C4-2B (cell line): ENCODE data around the gene RHO.

Experiments used
- ZFX ChIP-seq: fragments of 450-650 bp; IDR thresholded peaks from 2 replicates; pipeline ENCODE4 v1.6.1; 2017
- TF ChIP-seq, protein P1 (sequence below): fragments of 450-650 bp; conservative IDR thresholded peaks from 2 replicates; pipeline ENCODE4 v1.5.1; 2017; ENCODE audit warnings: mild to moderate bottlenecking

GRCh38 chr3:129560911-129561594 lies 32.6 kb downstream of the RHO start:
- TF ChIP-seq ZFX = no peak
- TF ChIP-seq, protein P1, sequence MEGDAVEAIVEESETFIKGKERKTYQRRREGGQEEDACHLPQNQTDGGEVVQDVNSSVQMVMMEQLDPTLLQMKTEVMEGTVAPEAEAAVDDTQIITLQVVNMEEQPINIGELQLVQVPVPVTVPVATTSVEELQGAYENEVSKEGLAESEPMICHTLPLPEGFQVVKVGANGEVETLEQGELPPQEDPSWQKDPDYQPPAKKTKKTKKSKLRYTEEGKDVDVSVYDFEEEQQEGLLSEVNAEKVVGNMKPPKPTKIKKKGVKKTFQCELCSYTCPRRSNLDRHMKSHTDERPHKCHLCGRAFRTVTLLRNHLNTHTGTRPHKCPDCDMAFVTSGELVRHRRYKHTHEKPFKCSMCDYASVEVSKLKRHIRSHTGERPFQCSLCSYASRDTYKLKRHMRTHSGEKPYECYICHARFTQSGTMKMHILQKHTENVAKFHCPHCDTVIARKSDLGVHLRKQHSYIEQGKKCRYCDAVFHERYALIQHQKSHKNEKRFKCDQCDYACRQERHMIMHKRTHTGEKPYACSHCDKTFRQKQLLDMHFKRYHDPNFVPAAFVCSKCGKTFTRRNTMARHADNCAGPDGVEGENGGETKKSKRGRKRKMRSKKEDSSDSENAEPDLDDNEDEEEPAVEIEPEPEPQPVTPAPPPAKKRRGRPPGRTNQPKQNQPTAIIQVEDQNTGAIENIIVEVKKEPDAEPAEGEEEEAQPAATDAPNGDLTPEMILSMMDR = no peak
